HepG2 (cell line): Measurements from ENCODE around the gene TMTC4. TPM values are rescaled to one million over a fixed set of nuclear protein-coding genes. Genes with fewer than 3 reads are reported as not detected.

Experiments used
- AHDC1 ChIP-seq: sonication (generic); formaldehyde crosslinking; IDR thresholded peaks from 2 replicates; pipeline ENCODE4 v1.5.1; 2020; ENCODE audit warnings: mild to moderate bottlenecking, missing genetic modification reagents, borderline replicate concordance
- ATRX ChIP-seq: sonication (generic); formaldehyde crosslinking; IDR thresholded peaks from 2 replicates; pipeline ENCODE4 v1.4.0; 2020; ENCODE audit warnings: missing genetic modification reagents, borderline replicate concordance
- FOXO1 ChIP-seq: sonication (generic); formaldehyde crosslinking; IDR thresholded peaks from 2 replicates; pipeline ENCODE4 v1.4.0; 2020; ENCODE audit warnings: missing genetic modification reagents
- MTA1 ChIP-seq: sonication (generic); formaldehyde crosslinking; IDR thresholded peaks from 2 replicates; pipeline ENCODE4 v1.4.0; 2020; ENCODE audit warnings: missing genetic modification reagents, mild to moderate bottlenecking, borderline replicate concordance
- NONO ChIP-seq, 2 experiments: fragments of 450-650 bp in 1 of 2; sonication (generic) in 1 of 2; formaldehyde crosslinking in 1 of 2; IDR thresholded peaks in 1 of 2; conservative IDR thresholded peaks in 1 of 2; 2 replicates each; pipeline versions ENCODE4 v1.6.1 to v1.8.0; 2017 to 2022; ENCODE audit warnings: mild to moderate bottlenecking in 1 of 2, missing genetic modification reagents in 1 of 2, moderate library complexity in 1 of 2
- PHF8 ChIP-seq: sonication (generic); formaldehyde crosslinking; IDR thresholded peaks from 2 replicates; pipeline ENCODE4 v1.5.0; 2020; ENCODE audit warnings: missing genetic modification reagents
- RELA ChIP-seq: sonication (generic); formaldehyde crosslinking; IDR thresholded peaks from 2 replicates; pipeline ENCODE4 v1.4.0; 2020; ENCODE audit warnings: missing genetic modification reagents
- SAP130 ChIP-seq: IDR thresholded peaks from 2 replicates; pipeline ENCODE4 v1.6.1; 2016; ENCODE audit warnings: low read depth
- SNAPC5 ChIP-seq: sonication (generic); formaldehyde crosslinking; IDR thresholded peaks from 2 replicates; pipeline ENCODE4 v1.8.1; 2023; ENCODE audit warnings: mild to moderate bottlenecking, missing genetic modification reagents, borderline replicate concordance
- SRF ChIP-seq: IDR thresholded peaks from 2 replicates; pipeline ENCODE4 v1.6.1; 2011; ENCODE audit warnings: mild to moderate bottlenecking, low read depth, low read length, moderate library complexity
- STAG1 ChIP-seq: sonication (generic); formaldehyde crosslinking; IDR thresholded peaks from 2 replicates; pipeline ENCODE4 v1.4.0; 2020; ENCODE audit warnings: missing genetic modification reagents
- TBX3 ChIP-seq: fragments of 450-650 bp; IDR thresholded peaks from 2 replicates; pipeline ENCODE4 v1.6.1; 2017; ENCODE audit warnings: antibody characterized with exemption, mild to moderate bottlenecking, inconsistent platforms, borderline replicate concordance
- XRCC5 ChIP-seq: fragments of 200-400 bp; formaldehyde crosslinking; optimal IDR thresholded peaks from 2 replicates; pipeline ENCODE3; 2017; ENCODE audit warnings: mild to moderate bottlenecking, low read length
- ZFX ChIP-seq: sonication (generic); formaldehyde crosslinking; IDR thresholded peaks from 2 replicates; pipeline ENCODE4 v1.4.0; 2020; ENCODE audit warnings: mild to moderate bottlenecking, low read depth, missing genetic modification reagents, moderate library complexity
- ZMYM3 ChIP-seq: sonication (generic); formaldehyde crosslinking; IDR thresholded peaks from 2 replicates; pipeline ENCODE4 v1.5.1; 2020; ENCODE audit warnings: mild to moderate bottlenecking, missing genetic modification reagents
- ZNF350 ChIP-seq: sonication (generic); formaldehyde crosslinking; IDR thresholded peaks from 2 replicates; pipeline ENCODE4 v1.4.0; 2020; ENCODE audit warnings: mild to moderate bottlenecking, low read depth, missing genetic modification reagents, borderline replicate concordance
- ZNF644 ChIP-seq: IDR thresholded peaks from 2 replicates; pipeline ENCODE4 v1.6.1; 2016; ENCODE audit warnings: low read depth
- ZNF687 ChIP-seq: sonication (generic); formaldehyde crosslinking; IDR thresholded peaks from 2 replicates; pipeline ENCODE4 v1.5.1; 2020; ENCODE audit warnings: mild to moderate bottlenecking, missing genetic modification reagents, moderate library complexity
- polyA plus RNA-seq, 8 experiments: library from polyadenylated mRNA; depleted of rRNA in 3 of 8; stranded (reverse) in 7 of 8; unstranded in 1 of 8; fragments of >200 nt; fragmentation: Illumina TruSeq in 4 of 8; extraction: Trizol in 4 of 8; gene quantifications; 2 replicates each; pipeline versions ENCODE4 v1.2.1 to v1.2.3, GENCODE V29; 2011 to 2016; ENCODE audit warnings: low read depth in 4 of 8, missing spikeins in 1 of 8, mixed read lengths in 1 of 8; ENCODE audit not compliant: insufficient read depth in 1 of 8
- total RNA-seq, 5 experiments: library from RNA; depleted of rRNA; stranded (reverse); fragments of >200 nt; fragmentation: Illumina TruSeq; extraction: Trizol; gene quantifications; 2 replicates each; pipeline ENCODE4 v1.2.3, GENCODE V29; 2016; ENCODE audit warnings: low read depth in 1 of 5

Gene TMTC4
- total and polyA plus RNA-seq, 2 of the 13 experiments (the other 11 are each of a cell fraction or from before 2014, with no cell fraction given) = 16.0 to 22.6 TPM

- TF ChIP-seq AHDC1 (no peak), XRCC5 (peak; percentile 95), ZNF687 (CRISPR knock-in tag) (0 out of 2 replicates have a peak, but pooled peaks have one; percentile 13), FOXO1 (CRISPR knock-in tag) (no peak), ZNF644 (no peak), PHF8 (CRISPR knock-in tag) (no peak), MTA1 (CRISPR knock-in tag) (no peak), STAG1 (CRISPR knock-in tag) (peak; percentile 59), ZFX (CRISPR knock-in tag) (peak; percentile 26; the same call in 1 of the 2 replicates), ZMYM3 (CRISPR knock-in tag) (peak; percentile 34; the same call in 1 of the 2 replicates), TBX3 (no peak), ATRX (CRISPR knock-in tag) (no peak), SAP130 (peak; percentile 12; the same call in 1 of the 2 replicates), SRF (no peak), SNAPC5 (CRISPR knock-in tag) (no peak), RELA (CRISPR knock-in tag) (no peak), ZNF350 (CRISPR knock-in tag) (no peak), NONO (IDR thresholded peaks at IDR 0.05) (no peak), NONO (CRISPR knock-in tag; conservative IDR thresholded peaks at IDR 0.05) (no peak)
Observed at GRCh38 chr13:100694722-100695508, 20.3 kb upstream of the TMTC4 start (continued).
